ENCODE data around the gene PLK5.

DNA sequence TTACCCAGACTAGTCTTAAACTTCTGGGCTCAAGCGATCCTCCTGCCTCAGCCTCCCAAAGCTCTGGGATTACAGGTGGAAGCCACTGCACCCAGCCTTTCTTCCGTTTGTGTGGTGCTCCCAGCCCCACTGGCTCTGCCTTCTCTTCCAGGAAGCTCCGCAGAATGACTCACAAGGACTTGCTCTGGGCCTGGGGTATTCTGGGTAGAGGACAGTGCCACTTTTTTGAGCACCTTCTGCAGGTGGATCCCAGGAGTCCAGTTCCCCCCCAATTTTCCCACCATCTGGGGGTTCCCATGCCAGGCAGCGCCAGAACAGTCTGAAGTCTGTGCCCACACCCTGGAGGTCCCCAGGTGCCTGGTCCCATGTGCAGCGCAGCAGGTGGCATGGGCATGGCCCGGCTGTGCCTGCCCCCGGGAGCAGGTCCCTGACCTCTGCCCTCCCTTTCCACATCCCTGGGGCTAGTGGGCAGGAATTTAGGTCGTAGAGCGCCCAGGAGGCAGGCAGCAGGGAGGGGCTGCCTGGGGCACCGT lies 31.3 kb upstream of the PLK5 start:
- TF ChIP-seq, protein P1, sequence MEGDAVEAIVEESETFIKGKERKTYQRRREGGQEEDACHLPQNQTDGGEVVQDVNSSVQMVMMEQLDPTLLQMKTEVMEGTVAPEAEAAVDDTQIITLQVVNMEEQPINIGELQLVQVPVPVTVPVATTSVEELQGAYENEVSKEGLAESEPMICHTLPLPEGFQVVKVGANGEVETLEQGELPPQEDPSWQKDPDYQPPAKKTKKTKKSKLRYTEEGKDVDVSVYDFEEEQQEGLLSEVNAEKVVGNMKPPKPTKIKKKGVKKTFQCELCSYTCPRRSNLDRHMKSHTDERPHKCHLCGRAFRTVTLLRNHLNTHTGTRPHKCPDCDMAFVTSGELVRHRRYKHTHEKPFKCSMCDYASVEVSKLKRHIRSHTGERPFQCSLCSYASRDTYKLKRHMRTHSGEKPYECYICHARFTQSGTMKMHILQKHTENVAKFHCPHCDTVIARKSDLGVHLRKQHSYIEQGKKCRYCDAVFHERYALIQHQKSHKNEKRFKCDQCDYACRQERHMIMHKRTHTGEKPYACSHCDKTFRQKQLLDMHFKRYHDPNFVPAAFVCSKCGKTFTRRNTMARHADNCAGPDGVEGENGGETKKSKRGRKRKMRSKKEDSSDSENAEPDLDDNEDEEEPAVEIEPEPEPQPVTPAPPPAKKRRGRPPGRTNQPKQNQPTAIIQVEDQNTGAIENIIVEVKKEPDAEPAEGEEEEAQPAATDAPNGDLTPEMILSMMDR (conservative IDR thresholded peaks at IDR 0.05; ENCODE audit: low read length) = no peak
- TF ChIP-seq EZH2phosphoT487 (IDR thresholded peaks at IDR 0.05; ENCODE audit: borderline replicate concordance) = no peak
